Naive thymus-derived CD4-positive, alpha-beta T cell (primary cell): ENCODE measurements around the gene PSKH1. TPM values are rescaled to one million over a fixed set of nuclear protein-coding genes. Genes with fewer than 3 reads are reported as not detected.

Experiments
- ATAC-seq: fragments of 150-1000 bp; cut with Tn5 transposase; 2 replicates; pipeline ENCODE4 v1.10.0; 2021; ENCODE audit warnings: mild to moderate bottlenecking, moderate library complexity
- CTCF ChIA-PET: fragments of 350-600 bp; sonication (Branson Sonifier 250); formaldehyde crosslinking; loops from one replicate; lab custom pipeline; 2021; ENCODE audit warnings: antibody characterized with exemption; lab: Charles Lee
- POLR2A ChIA-PET: fragments of 350-600 bp; sonication (Branson Sonifier 250); formaldehyde crosslinking; loops from one replicate; lab custom pipeline; 2021; ENCODE audit warnings: antibody characterized with exemption, inconsistent platforms; lab: Charles Lee
- DNase-seq, 9 donors: peaks; one replicate each; pipeline versions ENCODE4 v3.0.0 to v3.0.0-alpha.2; 2020 to 2022; ENCODE audit warnings: mixed read lengths in 1 of 9
- H3K27ac ChIP-seq: one replicate; pipeline ENCODE4 v1.7.0; 2013; ENCODE audit warnings: mild to moderate bottlenecking, low read depth, low read length, moderate library complexity
- H3K27me3 ChIP-seq, 2 donors: one replicate each; pipeline ENCODE4 v1.7.0; 2013; ENCODE audit warnings: low read length in 2 of 2, mild to moderate bottlenecking in 2 of 2, moderate library complexity in 2 of 2; ENCODE audit not compliant: control insufficient read depth in 2 of 2, insufficient read depth in 2 of 2
- H3K36me3 ChIP-seq, 3 experiments: 1 replicate in 2 of 3; 2 replicates in 1 of 3; pipeline ENCODE4 v1.7.0; 2013; ENCODE audit warnings: low read length in 3 of 3, mild to moderate bottlenecking in 3 of 3, moderate library complexity in 1 of 3; ENCODE audit not compliant: insufficient read depth in 3 of 3, control insufficient read depth in 2 of 3
- H3K4me1 ChIP-seq, 2 donors: one replicate each; pipeline ENCODE4 v1.7.0; 2013; ENCODE audit warnings: low read length in 2 of 2, mild to moderate bottlenecking in 2 of 2, moderate library complexity in 1 of 2; ENCODE audit not compliant: control insufficient read depth in 2 of 2, insufficient read depth in 2 of 2
- H3K4me3 ChIP-seq: 2 replicates; pipeline ENCODE4 v1.7.0; 2013; ENCODE audit warnings: mild to moderate bottlenecking, low read length
- H3K9me3 ChIP-seq, 3 experiments: 1 replicate in 2 of 3; 2 replicates in 1 of 3; pipeline ENCODE4 v1.7.0; 2013; ENCODE audit warnings: low read length in 3 of 3; ENCODE audit not compliant: control insufficient read depth in 2 of 3
- H3K27ac Mint-ChIP-seq, 9 donors: one replicate each; pipeline ENCODE4 v1.8.0; 2020 to 2022; ENCODE audit warnings: mixed read lengths in 9 of 9, mild to moderate bottlenecking in 8 of 9, moderate library complexity in 5 of 9, inconsistent platforms in 2 of 9
- H3K27me3 Mint-ChIP-seq, 5 donors: one replicate each; pipeline ENCODE4 v1.8.0; 2021 to 2022; ENCODE audit warnings: mixed read lengths in 5 of 5, mild to moderate bottlenecking in 1 of 5
- H3K36me3 Mint-ChIP-seq, 5 donors: one replicate each; pipeline ENCODE4 v1.8.0; 2020 to 2022; ENCODE audit warnings: mixed read lengths in 5 of 5, mild to moderate bottlenecking in 3 of 5, inconsistent platforms in 1 of 5
- H3K4me1 Mint-ChIP-seq, 7 donors: one replicate each; pipeline ENCODE4 v1.8.0; 2020 to 2022; ENCODE audit warnings: mixed read lengths in 7 of 7, mild to moderate bottlenecking in 3 of 7, inconsistent platforms in 1 of 7
- H3K4me3 Mint-ChIP-seq, 10 donors: one replicate each; pipeline ENCODE4 v1.8.0; 2020 to 2022; ENCODE audit warnings: mild to moderate bottlenecking in 10 of 10, mixed read lengths in 10 of 10, moderate library complexity in 6 of 10, inconsistent platforms in 2 of 10
- H3K9me3 Mint-ChIP-seq, 11 donors: one replicate each; pipeline ENCODE4 v1.8.0; 2020 to 2022; ENCODE audit warnings: mixed read lengths in 11 of 11, mild to moderate bottlenecking in 4 of 11, inconsistent platforms in 1 of 11, moderate library complexity in 1 of 11
- intact Hi-C, 2 donors: fragments of 100-400 bp; cut with micrococcal nuclease; formaldehyde crosslinking; loops; one replicate each; pipeline ENCODE4 v1.15.1; 2023
- polyA plus RNA-seq, 2 donors: library from polyadenylated mRNA; unstranded; fragments of 300-500 nt; fragmentation: Illumina TruSeq; gene quantifications; one replicate each; pipeline ENCODE4 v1.2.3, GENCODE V29; 2021
- total RNA-seq, 6 experiments: library from RNA in 5 of 6; stranded (reverse) in 5 of 6; gene quantifications; 1 replicate in 5 of 6; 2 replicates in 1 of 6; pipeline ENCODE4 v1.2.3 and lab custom pipeline; 2021 to 2026

PSKH1 gene
- total and polyA plus RNA-seq, 7 experiments from 2014 or later = 18.0 to 34.0 (median 23.3) TPM

- DNase-seq (no peak), ATAC-seq (no peak)
- Histone ChIP-seq H3K27me3 (no peaks in the 10 kb centered on the region), H3K9me3 (no peaks in the 10 kb centered on the region), H3K4me1 (peaks cover 0 to 25% of the 10 kb centered on the region in 2 donors), H3K27ac (no peak overlapping the region), H3K4me3 (no peak overlapping the region), H3K36me3 (peaks cover 0 to 51% (median 0%) of the 10 kb centered on the region in 3 experiments)
- no peak overlapping the region for H3K4me3 Mint-ChIP-seq
- H3K27ac Mint-ChIP-seq = no peak overlapping the region
- peaks cover 0 to 10% (median 0%) of the 10 kb centered on the region in 5 donors for H3K36me3 Mint-ChIP-seq
- intact Hi-C loops = no loop called here
- CTCF ChIA-PET = no interaction called here
- H3K27me3 Mint-ChIP-seq = no peaks in the 10 kb centered on the region
- peaks cover 17 to 32% (median 23%) of the 10 kb centered on the region in 7 donors for H3K4me1 Mint-ChIP-seq
- H3K9me3 Mint-ChIP-seq = no peaks in the 10 kb centered on the region
- POLR2A ChIA-PET = interaction anchor here (0.8 kb wide), 1 partner anchor 22 kb away, joined by 4 read pairs; no protein-coding TSS in a partner anchor
Measured at GRCh38 chr16:67943256-67943618, 50.2 kb downstream of the PSKH1 start.

GRCh38 chr16:67943619-67944504 lies 50.8 kb downstream of the PSKH1 start, which contains the start of gene LCAT:
Gene LCAT (minus strand): TSS chr16:67944120. CDS start chr16:67944101, 19 bp downstream.
- intact Hi-C loops = no loop called here
- Mint-ChIP-seq H3K4me1 (peaks cover 17 to 31% (median 25%) of the 10 kb centered on the region in 7 donors), H3K4me3 (no peak within 1 kb of the TSS), H3K27ac (no peak within 1 kb of the TSS), H3K9me3 (no peaks in the 10 kb centered on the region), H3K36me3 (peaks cover 0 to 10% (median 0%) of the 10 kb centered on the region in 5 donors), H3K27me3 (no peaks in the 10 kb centered on the region)
- Histone ChIP-seq H3K27me3 (no peaks in the 10 kb centered on the region), H3K4me3 (no peak within 1 kb of the TSS), H3K9me3 (no peaks in the 10 kb centered on the region), H3K36me3 (peaks cover 0 to 57% (median 0%) of the 10 kb centered on the region in 3 experiments), H3K4me1 (peaks cover 0 to 25% of the 10 kb centered on the region in 2 donors), H3K27ac (no peak within 1 kb of the TSS)
- ATAC-seq = no peak
- ChIA-PET POLR2A (interaction anchor here (0.8 kb wide), 1 partner anchor 21 kb away, joined by 4 read pairs; no protein-coding TSS in a partner anchor), CTCF (no interaction called here)
- no peak for DNase-seq

- H3K27me3 ChIP-seq = no peaks in the 10 kb centered on the region
- Mint-ChIP-seq H3K36me3 (peaks cover 0 to 10% (median 0%) of the 10 kb centered on the region in 5 donors), H3K27ac (no peak overlapping the region), H3K4me1 (peaks cover 14 to 25% (median 20%) of the 10 kb centered on the region in 7 donors), H3K27me3 (no peaks in the 10 kb centered on the region), H3K9me3 (no peaks in the 10 kb centered on the region), H3K4me3 (no peak overlapping the region)
- H3K4me3 ChIP-seq = no peak overlapping the region
- ATAC-seq = no peak
- H3K9me3 ChIP-seq = no peaks in the 10 kb centered on the region
- CTCF ChIA-PET = no interaction called here
- intact Hi-C loops = no loop called here
- POLR2A ChIA-PET = no interaction called here
- DNase-seq = no peak
- H3K27ac ChIP-seq = no peak overlapping the region
- peaks cover 0 to 17% of the 10 kb centered on the region in 2 donors for H3K4me1 ChIP-seq
- H3K36me3 ChIP-seq = peaks cover 0 to 62% (median 0%) of the 10 kb centered on the region in 3 experiments
Measured at GRCh38 chr16:67944690-67945391, 51.8 kb downstream of the PSKH1 start.

GRCh38 chr16:67945392-67945933 lies 52.4 kb downstream of the PSKH1 start:
- Histone ChIP-seq H3K27ac (no peak overlapping the region), H3K9me3 (no peaks in the 10 kb centered on the region), H3K36me3 (peaks cover 0 to 68% (median 0%) of the 10 kb centered on the region in 3 experiments), H3K4me1 (peaks cover 0 to 11% of the 10 kb centered on the region in 2 donors), H3K27me3 (no peaks in the 10 kb centered on the region), H3K4me3 (no peak overlapping the region)
- H3K36me3 Mint-ChIP-seq = peaks cover 0 to 6% (median 0%) of the 10 kb centered on the region in 5 donors
- no peak overlapping the region for H3K27ac Mint-ChIP-seq
- DNase-seq (no peak), ATAC-seq (no peak)
- CTCF ChIA-PET = no interaction called here
- no peaks in the 10 kb centered on the region for H3K27me3 Mint-ChIP-seq
- no peak overlapping the region for H3K4me3 Mint-ChIP-seq
- intact Hi-C loops = no loop called here
- no peaks in the 10 kb centered on the region for H3K9me3 Mint-ChIP-seq
- H3K4me1 Mint-ChIP-seq = peaks cover 9 to 19% (median 14%) of the 10 kb centered on the region in 7 donors
- POLR2A ChIA-PET = interaction anchor here (1.9 kb wide), 1 partner anchor 10 kb away, joined by 4 read pairs; no protein-coding TSS in a partner anchor

GRCh38 chr16:67946128-67946569 lies 53.1 kb downstream of the PSKH1 start:
- H3K9me3 ChIP-seq = no peaks in the 10 kb centered on the region
- peaks cover 0 to 75% (median 0%) of the 10 kb centered on the region in 3 experiments for H3K36me3 ChIP-seq
- H3K27ac Mint-ChIP-seq = no peak overlapping the region
- no peaks in the 10 kb centered on the region for H3K27me3 Mint-ChIP-seq
- H3K27me3 ChIP-seq = no peaks in the 10 kb centered on the region
- peaks cover 6 to 14% (median 11%) of the 10 kb centered on the region in 7 donors for H3K4me1 Mint-ChIP-seq
- no peak overlapping the region for H3K27ac ChIP-seq
- peaks cover 0 to 6% (median 0%) of the 10 kb centered on the region in 5 donors for H3K36me3 Mint-ChIP-seq
- intact Hi-C loops = no loop called here
- DNase-seq (no peak), ATAC-seq (no peak)
- ChIA-PET POLR2A (interaction anchor here (0.7 to 1.9 kb wide), 2 partner anchors 9 to 11 kb away, joined by 3 to 4 read pairs; partner anchors contain the start of gene PSMB10), CTCF (interaction anchor here (0.7 kb wide), 1 partner anchor 8 kb away, joined by 4 read pairs; no protein-coding TSS in a partner anchor)
- H3K9me3 Mint-ChIP-seq = no peaks in the 10 kb centered on the region
- no peak overlapping the region for H3K4me3 ChIP-seq
- H3K4me1 ChIP-seq = peaks cover 0 to 7% of the 10 kb centered on the region in 2 donors
- H3K4me3 Mint-ChIP-seq = no peak overlapping the region

GRCh38 chr16:67946966-67947558 lies 54.0 kb downstream of the PSKH1 start:
- peaks cover 3 to 6% (median 3%) of the 10 kb centered on the region in 7 donors for H3K4me1 Mint-ChIP-seq
- Histone ChIP-seq H3K36me3 (peaks cover 0 to 84% (median 0%) of the 10 kb centered on the region in 3 experiments), H3K4me1 (no peaks in the 10 kb centered on the region), H3K27ac (no peak overlapping the region), H3K27me3 (no peaks in the 10 kb centered on the region), H3K9me3 (no peaks in the 10 kb centered on the region), H3K4me3 (no peak overlapping the region)
- ATAC-seq = no peak
- peaks cover 0 to 6% (median 3%) of the 10 kb centered on the region in 5 donors for H3K36me3 Mint-ChIP-seq
- ChIA-PET POLR2A (interaction anchor here (0.7 to 1.9 kb wide), 2 partner anchors 10 to 12 kb away, joined by 3 to 4 read pairs; partner anchors contain the start of gene PSMB10), CTCF (interaction anchor here (0.7 kb wide), 1 partner anchor 9 kb away, joined by 4 read pairs; no protein-coding TSS in a partner anchor)
- no peaks in the 10 kb centered on the region for H3K27me3 Mint-ChIP-seq
- no peaks in the 10 kb centered on the region for H3K9me3 Mint-ChIP-seq
- no peak overlapping the region for H3K27ac Mint-ChIP-seq
- intact Hi-C loops = no loop called here
- H3K4me3 Mint-ChIP-seq = no peak overlapping the region
- no peak for DNase-seq
